Gastrocnemius medialis (tissue), 4 donors: ENCODE results near the gene ACTRT3.

ENCODE experiments used
- POLR2A ChIP-seq, 2 donors: fragments of 450-650 bp; IDR thresholded peaks; one replicate each; pipeline ENCODE4 v1.6.1; 2017; ENCODE audit warnings: antibody characterized with exemption in 2 of 2, mild to moderate bottlenecking in 2 of 2, moderate library complexity in 2 of 2
- TF ChIP-seq, protein P1 (sequence below), 5 experiments: fragments of 450-650 bp in 3 of 5; fragments of 200-600 bp in 2 of 5; sonication (generic) in 2 of 5; IDR thresholded peaks in 4 of 5; conservative IDR thresholded peaks in 1 of 5; 1 replicate in 4 of 5; 2 replicates in 1 of 5; pipeline ENCODE4 v1.5.1; 2016 to 2019; ENCODE audit warnings: antibody characterized with exemption in 5 of 5, mild to moderate bottlenecking in 3 of 5, moderate library complexity in 3 of 5

DNA sequence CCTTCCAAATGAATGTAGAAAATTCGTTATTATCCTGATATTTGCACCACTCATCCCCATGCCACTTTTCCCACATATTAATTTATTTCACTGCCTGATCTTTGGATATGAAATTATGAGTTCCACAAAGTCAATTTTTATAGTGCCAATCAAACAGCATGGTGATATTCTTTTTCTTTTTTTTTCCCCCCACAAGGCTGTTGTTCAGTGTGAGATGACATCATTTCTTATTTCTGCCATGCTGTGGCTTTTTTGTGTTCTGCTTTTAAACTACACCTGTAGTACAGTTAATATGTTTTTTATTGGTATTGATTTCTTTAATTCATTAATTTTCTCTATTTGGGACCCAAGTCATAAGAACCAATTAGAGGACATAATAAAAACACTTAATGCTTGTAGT lies 18.4 kb upstream of the ACTRT3 start:
- TF ChIP-seq, protein P1, sequence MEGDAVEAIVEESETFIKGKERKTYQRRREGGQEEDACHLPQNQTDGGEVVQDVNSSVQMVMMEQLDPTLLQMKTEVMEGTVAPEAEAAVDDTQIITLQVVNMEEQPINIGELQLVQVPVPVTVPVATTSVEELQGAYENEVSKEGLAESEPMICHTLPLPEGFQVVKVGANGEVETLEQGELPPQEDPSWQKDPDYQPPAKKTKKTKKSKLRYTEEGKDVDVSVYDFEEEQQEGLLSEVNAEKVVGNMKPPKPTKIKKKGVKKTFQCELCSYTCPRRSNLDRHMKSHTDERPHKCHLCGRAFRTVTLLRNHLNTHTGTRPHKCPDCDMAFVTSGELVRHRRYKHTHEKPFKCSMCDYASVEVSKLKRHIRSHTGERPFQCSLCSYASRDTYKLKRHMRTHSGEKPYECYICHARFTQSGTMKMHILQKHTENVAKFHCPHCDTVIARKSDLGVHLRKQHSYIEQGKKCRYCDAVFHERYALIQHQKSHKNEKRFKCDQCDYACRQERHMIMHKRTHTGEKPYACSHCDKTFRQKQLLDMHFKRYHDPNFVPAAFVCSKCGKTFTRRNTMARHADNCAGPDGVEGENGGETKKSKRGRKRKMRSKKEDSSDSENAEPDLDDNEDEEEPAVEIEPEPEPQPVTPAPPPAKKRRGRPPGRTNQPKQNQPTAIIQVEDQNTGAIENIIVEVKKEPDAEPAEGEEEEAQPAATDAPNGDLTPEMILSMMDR (IDR thresholded peaks at IDR 0.05 in 4 of 5, conservative IDR thresholded peaks at IDR 0.05 in 1 of 5): no peak
- no peak for TF ChIP-seq POLR2A (IDR thresholded peaks at IDR 0.05)
